Kidney epithelial cell (primary cell): Measurements from ENCODE around the gene RIPK4. TPM values are rescaled to one million over a fixed set of nuclear protein-coding genes. Genes with fewer than 3 reads are reported as not detected.

Experiments
- DNase-seq: peaks from one replicate; pipeline ENCODE4 v3.0.0-alpha.2; 2010; ENCODE audit warnings: low read depth
- H3K27me3 ChIP-seq: 2 replicates; pipeline ENCODE4 v1.6.0; 2011; ENCODE audit warnings: low read length; ENCODE audit not compliant: control insufficient read depth, insufficient read depth
- H3K36me3 ChIP-seq: 2 replicates; pipeline ENCODE4 v1.5.1; 2011; ENCODE audit warnings: low read length; ENCODE audit not compliant: control insufficient read depth, insufficient read depth
- H3K4me3 ChIP-seq: 2 replicates; pipeline ENCODE4 v1.5.1; 2011; ENCODE audit warnings: low read depth, mild to moderate bottlenecking, control low read depth, low read length
- total RNA-seq: library from RNA; depleted of rRNA; stranded (reverse); fragments of >200 nt; gene quantifications from 2 replicates; pipeline ENCODE4 v1.2.3, GENCODE V29; 2015
- TF ChIP-seq, protein P1 (sequence below): IDR thresholded peaks from 2 replicates; pipeline ENCODE4 v1.5.1; 2011; ENCODE audit warnings: mild to moderate bottlenecking, moderate library complexity, low read length, control low read depth, inconsistent platforms; ENCODE audit not compliant: insufficient read depth, poor library complexity, severe bottlenecking

The RIPK4 gene
- total RNA-seq, 1 donor from 2014 or later, result 17.6 TPM

DNA sequence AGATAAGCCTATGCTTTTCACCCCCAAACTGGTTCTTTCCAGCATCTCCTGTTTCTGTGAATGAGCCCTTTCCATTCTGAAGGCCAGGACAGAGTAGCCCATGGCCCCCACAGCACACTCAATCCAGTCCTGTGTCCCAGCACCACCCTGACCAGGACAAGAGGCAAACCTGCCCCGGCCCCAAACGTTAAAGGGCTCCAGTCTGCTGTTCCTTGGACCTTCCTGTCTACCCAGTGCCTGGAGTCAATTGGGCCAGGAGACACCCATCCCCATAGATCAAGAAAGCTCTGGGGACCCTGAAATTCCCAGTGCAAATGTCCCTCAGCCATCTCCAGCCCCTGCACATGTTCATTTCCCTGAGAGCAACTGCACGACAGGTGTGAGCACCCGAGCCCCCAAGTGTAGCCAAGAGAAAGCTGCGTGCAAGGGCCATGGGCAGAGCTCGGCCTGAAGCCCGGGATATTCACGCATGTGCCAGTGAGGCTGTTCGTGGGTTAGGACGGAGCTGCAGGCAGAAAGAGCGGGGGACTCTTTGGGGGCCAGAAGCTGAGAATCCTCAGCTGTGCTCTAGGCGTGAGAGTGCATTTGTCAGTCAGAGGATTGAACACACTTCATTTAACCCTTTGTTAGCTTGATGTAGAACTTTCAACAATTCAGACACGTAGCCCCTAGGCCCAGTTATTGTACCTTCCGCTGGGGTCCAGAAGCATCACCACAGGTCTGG, 4.2 kb upstream of the RIPK4 start:
- DNase-seq, result no peak
- Histone ChIP-seq H3K4me3 (no peak overlapping the region), H3K27me3 (peaks cover 2% of the 10 kb centered on the region), H3K36me3 (no peaks in the 10 kb centered on the region)
- TF ChIP-seq, protein P1, sequence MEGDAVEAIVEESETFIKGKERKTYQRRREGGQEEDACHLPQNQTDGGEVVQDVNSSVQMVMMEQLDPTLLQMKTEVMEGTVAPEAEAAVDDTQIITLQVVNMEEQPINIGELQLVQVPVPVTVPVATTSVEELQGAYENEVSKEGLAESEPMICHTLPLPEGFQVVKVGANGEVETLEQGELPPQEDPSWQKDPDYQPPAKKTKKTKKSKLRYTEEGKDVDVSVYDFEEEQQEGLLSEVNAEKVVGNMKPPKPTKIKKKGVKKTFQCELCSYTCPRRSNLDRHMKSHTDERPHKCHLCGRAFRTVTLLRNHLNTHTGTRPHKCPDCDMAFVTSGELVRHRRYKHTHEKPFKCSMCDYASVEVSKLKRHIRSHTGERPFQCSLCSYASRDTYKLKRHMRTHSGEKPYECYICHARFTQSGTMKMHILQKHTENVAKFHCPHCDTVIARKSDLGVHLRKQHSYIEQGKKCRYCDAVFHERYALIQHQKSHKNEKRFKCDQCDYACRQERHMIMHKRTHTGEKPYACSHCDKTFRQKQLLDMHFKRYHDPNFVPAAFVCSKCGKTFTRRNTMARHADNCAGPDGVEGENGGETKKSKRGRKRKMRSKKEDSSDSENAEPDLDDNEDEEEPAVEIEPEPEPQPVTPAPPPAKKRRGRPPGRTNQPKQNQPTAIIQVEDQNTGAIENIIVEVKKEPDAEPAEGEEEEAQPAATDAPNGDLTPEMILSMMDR, result no peak

DNA sequence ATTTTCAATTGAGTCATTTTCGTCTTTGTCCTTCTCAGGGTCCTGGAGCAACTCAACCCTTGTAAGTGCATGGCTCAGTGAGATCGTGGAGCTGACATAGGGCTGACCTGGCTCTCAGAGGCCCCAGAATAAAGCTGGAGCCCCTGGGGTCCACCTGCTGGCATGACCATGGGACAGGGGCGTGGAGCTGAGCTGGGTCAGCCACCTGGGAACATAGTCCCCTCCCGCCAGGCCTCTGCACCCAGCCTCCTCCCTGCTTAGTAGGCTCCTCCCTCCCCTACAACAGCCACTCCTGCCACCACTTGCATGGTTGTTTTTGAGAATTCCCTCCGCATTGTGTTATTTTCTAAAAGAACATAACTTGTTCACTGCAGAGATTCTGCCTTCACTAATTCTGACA, 3.1 kb upstream of the RIPK4 start:
- Histone ChIP-seq H3K27me3 (no peaks in the 10 kb centered on the region), H3K36me3 (no peaks in the 10 kb centered on the region), H3K4me3 (no peak overlapping the region)
- TF ChIP-seq, protein P1, result no peak
- no peak for DNase-seq

DNA sequence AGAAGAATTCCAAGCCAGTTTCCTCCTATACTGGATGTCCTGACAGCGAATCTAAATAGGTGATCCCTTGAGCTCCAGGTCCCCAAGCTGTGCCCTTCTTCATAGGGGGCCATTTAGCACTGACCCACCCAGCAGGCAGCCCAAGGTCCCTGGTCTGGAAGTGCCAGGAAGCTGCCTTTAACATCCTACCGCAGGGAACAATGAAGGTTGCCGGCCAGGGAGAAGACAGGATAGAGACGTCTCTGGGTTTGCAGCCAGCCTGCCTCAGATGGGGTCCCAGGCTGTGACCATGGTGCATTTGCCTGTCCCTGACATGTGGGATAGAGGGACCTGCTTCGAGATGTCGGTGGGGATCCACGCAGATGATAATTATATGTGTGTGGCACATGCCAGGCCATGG, 2.7 kb upstream of the RIPK4 start:
- no peaks in the 10 kb centered on the region for H3K36me3 ChIP-seq
- H3K4me3 ChIP-seq, result no peak overlapping the region
- DNase-seq, result no peak
- no peaks in the 10 kb centered on the region for H3K27me3 ChIP-seq
- TF ChIP-seq, protein P1, result no peak

DNA sequence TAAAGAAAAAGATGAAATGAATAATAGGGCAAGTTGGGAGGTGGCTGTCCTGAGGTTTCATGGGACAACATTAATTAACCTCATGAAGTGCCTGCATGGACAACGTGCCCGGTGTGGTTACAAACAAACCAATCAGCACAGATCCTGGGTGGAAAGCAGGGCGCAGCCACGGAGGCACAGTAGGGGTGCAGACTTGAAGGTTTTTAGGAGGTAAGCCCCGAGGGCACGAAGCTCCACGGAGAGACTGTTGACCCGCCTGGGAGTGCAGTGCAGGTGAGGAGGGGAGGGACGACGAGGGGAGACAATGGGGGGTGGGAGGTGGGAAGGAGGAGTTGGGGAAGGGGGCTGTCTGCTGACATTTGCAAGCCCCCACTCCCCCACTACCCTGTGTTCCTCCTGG, 2.3 kb upstream of the RIPK4 start:
- Histone ChIP-seq H3K4me3 (peak overlapping the region; percentile 6), H3K27me3 (no peaks in the 10 kb centered on the region), H3K36me3 (no peaks in the 10 kb centered on the region)
- no peak for DNase-seq
- TF ChIP-seq, protein P1, result no peak

DNA sequence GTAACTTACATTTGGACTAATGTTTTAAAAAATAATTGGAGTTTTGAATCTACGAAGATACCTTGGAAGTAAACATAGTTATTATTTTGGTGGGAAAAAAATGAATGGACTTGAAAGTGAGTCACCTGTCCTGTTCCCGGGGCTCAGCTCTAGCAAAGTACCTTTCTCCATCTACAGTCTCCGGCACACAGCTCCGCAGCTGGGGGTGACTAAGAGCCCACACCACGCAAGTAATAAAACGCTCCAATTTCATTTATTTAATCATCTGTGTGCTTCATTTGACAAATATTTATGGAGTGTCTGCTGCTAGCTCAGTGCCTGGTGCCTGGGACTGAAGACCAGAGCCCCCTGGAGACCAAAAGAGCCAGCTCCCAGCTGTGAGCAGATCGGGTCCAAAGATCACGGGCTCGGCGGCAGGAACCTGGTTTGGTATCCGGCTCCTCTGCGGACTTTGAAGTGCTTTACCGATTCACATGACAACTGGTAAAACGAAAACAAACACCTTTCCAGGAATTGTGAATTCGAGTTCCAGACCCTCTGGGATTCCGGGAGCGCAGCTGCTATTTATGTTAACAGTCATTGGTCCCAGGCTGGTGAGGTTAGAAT, 1.7 kb upstream of the RIPK4 start:
- peak; percentile 64 for DNase-seq
- H3K36me3 ChIP-seq, result no peaks in the 10 kb centered on the region
- peak overlapping the region; percentile 22 for H3K4me3 ChIP-seq
- H3K27me3 ChIP-seq, result no peaks in the 10 kb centered on the region
- TF ChIP-seq, protein P1, result peak; percentile 62
